Epithelial cell of esophagus (primary cell): ENCODE measurements around the gene TNNC1.

Experiments used
- DNase-seq: peaks from one replicate; pipeline ENCODE4 v3.0.0; 2010; ENCODE audit warnings: low read depth
- H3K4me3 ChIP-seq: 2 replicates; pipeline ENCODE4 v1.5.1; 2011; ENCODE audit warnings: mild to moderate bottlenecking, low read length, control low read depth
- CTCF ChIP-seq: IDR thresholded peaks from 2 replicates; pipeline ENCODE4 v1.5.1; 2011; ENCODE audit warnings: low read depth, mild to moderate bottlenecking, low read length, control low read depth, inconsistent platforms; ENCODE audit not compliant: insufficient read depth; ENCODE audit errors: missing control alignments

TNNC1 gene

DNA sequence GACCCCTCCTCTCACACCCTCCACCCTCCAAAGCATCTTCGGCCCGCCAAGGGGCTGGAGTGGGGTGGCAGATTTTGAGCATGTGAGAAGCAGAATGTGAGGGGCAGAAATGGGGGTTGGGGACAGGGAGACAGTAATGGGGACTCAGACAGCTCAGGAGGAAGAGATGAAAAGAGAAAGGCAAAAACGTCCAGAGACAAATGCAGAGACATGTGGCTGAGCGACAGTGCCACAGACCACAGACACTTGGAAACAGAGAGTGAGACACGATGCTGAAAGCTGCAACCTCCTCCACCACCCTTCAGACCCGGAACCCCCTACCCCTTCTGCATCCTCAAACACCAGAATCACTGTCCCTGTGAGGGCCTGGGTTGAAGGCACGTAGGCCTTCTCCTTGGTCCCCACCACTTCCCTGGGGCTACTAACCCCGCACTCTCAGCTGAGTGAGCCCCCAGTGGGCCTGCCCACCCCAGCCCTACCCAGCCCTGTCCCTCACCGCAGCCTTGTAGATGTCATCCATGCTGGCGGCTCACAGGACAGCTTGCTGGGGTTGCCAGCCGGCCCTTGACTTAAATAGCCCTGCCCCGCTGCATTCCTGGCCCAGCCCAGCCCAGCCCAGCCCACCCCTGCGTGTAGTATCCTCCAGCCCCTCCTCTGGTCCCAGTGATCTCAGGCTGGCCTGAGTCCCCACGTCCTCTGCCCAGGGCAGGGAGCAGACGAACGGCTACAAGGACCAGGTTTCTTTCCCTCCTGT lies at the start of gene TNNC1:
TSS of gene TNNC1 (minus strand) at position 546 of the 754 bp plus-strand sequence. CDS start at position 520, 26 bp downstream.
- no peak for TF ChIP-seq CTCF
- DNase-seq, result no peak
- H3K4me3 ChIP-seq, result peak within 1 kb of the TSS; percentile 79

GRCh38 chr3:52502808-52503350 lies 49.0 kb upstream of the TNNC1 start:
- DNase-seq, result no peak
- H3K4me3 ChIP-seq, result no peak overlapping the region
- TF ChIP-seq CTCF, result no peak

- H3K4me3 ChIP-seq, result no peak overlapping the region
- TF ChIP-seq CTCF, result no peak
- DNase-seq, result no peak
These were observed 48.2 kb upstream of the TNNC1 start for GRCh38 chr3:52502001-52502400.

GRCh38 chr3:52501046-52501445 lies 47.2 kb upstream of the TNNC1 start:
- TF ChIP-seq CTCF, result no peak
- H3K4me3 ChIP-seq, result no peak overlapping the region
- DNase-seq, result no peak

DNA sequence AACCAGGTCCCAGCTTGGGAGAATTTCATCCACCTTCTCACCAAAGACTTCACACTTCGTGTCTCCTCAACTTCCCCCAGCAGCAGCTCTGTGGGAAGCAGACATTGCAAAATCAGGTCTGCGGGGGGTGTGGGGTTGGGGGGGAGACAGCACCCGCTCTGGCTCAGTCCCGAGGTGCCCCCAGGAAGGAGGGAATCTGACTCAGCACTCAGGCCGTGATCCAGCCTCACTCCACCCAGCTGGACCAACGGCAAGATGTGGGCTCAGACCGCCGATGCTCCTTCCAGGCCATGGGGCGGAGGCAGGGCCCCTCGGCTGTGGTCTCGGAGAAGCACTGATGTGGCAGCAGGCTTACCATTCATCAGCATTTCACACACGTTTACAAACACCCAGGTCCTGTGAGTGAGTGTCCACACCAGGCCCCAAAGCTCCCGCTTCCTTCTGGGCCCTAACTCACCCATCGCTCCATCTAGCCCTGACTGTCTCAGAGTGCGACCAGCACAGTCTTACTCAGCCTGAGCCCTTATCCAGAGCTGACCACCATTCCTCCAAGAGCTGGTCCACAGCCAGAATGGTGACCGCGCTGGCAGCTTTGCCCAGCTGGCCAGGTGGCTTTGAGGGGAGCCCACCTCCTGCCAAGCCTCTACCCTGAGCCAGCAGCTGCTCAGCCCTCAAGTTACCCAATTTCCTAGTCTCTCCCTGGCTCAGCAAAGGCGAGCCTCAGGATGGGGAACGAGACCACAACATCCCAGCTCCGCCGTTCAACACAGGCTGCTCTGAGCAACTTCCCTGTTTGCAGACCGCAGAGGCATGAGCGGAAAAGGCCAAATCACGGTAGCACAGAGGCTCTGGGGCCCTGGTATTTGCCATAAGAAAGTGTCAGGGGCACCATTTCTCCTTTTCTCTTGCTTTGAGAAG lies 44.6 kb upstream of the TNNC1 start:
- no peak for DNase-seq
- H3K4me3 ChIP-seq, result no peak overlapping the region
- TF ChIP-seq CTCF, result no peak

DNA sequence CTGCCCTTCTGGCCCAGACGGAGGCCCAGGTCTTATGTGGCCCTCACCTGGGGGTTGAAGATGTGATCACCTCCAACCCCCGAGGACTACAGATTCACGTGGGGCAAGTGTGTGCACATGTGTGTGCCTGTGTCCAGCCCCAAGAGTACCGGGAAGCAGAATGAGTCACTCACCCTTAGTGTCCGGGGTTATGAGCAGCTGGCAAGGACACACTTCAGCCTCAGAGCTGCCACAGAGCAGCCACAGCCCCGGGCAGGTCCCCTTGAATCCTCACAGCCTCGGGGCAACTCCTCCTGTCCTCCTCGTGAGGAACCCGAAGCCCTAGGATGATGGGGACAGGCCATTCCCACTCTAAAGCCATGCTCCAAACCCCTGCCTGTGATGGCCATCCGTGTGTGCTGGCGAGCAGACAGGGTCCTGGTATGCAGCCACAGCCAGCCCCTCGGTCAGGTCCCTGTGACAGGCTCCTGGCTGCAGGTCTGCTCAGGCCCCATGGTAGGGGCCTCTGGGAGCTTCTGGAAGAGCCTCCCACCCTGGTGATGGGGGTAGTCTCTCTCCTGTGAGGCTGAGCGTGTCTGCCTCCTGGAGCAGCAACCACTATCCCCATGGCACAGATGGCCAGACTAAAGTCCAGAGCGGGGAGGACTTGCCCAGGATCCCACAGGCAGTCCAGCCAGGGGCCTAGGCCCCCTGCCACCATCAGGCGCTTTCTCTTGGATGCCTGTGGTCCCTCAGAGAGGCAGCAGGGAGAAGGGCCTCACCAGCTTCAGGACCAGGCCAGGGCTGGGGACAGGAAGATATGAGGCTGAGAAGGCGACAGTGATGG lies 42.1 kb upstream of the TNNC1 start:
- H3K4me3 ChIP-seq, result no peak overlapping the region
- peak; percentile 28 for DNase-seq
- no peak for TF ChIP-seq CTCF
